ENCODE results near the gene MLLT1.

The MLLT1 gene

DNA sequence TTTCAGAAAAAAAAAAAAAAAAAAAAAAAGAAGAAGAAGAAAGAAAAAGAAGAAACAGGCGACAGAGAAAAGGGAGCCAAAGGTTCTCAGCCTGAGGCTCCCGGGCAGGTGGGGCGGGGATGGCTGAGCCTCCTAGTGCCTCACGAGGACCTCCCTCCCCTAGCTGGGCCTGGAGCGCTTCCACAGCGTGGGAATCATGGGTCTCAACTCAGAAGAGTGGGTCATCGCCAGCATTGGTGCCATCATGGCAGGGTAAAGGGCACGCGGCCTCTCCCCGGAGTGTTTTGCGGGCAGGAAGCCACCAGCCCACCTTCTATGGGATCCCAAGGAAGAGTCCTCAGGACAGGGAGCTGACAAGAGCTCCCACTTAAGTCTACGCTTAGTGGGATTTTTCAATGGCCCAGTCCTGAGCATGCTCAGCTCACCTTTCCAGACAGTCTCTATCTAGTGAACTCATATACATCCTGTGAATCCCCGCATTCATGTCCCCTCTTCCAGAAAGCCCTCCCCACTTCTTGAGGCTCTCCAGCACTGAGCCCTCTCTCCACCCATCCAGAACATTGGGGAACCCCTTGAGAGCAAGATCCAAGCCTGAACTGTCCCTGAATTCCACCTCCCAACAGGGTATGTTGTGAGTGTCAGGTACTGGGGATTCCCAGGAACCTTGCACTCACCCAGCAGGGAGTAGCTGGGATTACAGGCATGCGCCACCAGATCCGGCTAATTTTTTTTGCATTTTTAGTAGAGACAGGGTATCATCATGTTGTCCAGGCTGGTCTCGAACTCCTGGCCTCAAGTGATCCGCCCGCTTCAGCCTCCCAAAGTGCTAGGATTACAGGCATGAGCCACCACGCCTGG is 74.7 kb downstream of the MLLT1 start:
- DNase-seq, result no peak

DNA sequence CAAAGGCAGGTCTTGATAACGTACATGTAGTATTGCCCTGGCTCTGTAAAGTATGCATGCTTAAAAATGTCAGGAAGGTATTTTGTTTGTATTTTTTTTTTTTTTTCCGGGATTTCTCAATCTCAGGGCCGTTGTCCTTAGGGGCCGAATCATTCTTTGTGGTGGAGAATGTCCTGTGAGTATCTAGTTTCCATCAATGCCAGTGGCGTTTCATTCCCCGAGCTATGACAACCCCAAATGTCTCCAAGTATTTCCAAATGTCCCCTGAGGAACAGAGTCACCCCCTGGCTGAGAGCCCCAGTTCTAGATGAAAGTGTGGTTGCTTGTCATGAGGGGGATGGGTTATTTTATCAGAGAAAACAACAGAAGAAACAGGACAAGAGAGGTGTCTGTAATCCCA is 75.6 kb downstream of the MLLT1 start:
- no peak for DNase-seq

- peak; percentile 100 for DNase-seq
Measured at GRCh38 chr19:6199240-6199994, 80.4 kb downstream of the MLLT1 start.

- DNase-seq, result no peak
Measured at GRCh38 chr19:6198896-6199239, 80.9 kb downstream of the MLLT1 start.

- DNase-seq, result no peak
Measured at GRCh38 chr19:6196361-6196760, 83.4 kb downstream of the MLLT1 start.

DNA sequence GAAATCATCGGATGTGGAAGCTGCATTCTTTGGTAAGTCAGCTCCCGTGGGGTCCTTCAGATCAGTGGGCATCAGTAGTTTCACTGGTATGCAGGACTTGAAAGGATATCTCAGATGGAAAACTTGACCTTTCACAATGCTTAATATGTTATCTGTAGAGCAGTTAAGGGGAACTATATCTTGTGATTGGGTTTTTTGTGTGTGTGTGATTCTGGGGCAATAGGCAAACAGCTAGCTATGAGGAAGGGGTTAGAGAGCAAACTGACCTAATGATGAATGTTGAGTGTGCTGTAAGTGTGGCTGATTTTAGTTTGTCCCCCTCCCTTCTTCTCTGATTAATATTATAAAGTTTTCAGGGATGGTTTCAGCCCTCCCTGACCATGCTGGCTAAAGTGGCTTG is 91.0 kb downstream of the MLLT1 start:
- DNase-seq, result no peak

GRCh38 chr19:6187374-6187773 is 92.4 kb downstream of the MLLT1 start:
- DNase-seq, result no peak

GRCh38 chr19:6185835-6186834 is 93.6 kb downstream of the MLLT1 start:
- DNase-seq, result no peak

DNA sequence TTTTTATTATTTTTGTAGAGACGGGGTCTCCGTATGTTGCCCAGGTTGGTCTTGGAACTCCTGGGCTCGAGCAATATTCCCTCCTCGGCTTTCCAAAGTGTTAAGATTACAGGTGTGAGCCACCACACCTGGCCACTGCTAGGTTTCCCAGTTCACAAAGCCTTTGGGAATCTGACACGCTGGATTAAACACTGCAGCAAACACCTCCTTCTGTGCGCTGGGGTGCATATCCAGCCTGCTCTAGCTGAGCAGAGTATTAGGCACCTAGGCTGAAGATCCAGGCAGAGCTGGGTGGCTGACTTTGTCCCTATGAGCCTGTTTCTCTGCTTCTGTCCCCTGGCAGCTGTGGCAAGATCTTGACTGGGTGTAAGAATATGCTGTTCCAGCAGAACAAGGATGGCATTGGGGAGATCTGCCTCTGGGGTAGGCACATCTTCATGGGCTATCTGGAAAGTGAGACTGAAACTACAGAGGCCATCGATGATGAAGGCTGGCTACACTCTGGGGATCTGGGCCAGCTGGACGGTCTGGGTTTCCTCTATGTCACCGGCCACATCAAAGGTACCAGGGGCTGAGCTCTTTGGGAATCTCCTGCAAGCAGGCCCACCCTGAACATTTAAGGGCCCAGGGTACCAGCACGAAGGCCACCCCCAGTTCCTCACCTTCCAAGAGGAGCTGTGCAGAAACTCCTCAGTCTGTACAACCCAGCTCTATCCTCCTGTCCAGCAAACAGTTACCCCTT is 94.5 kb downstream of the MLLT1 start:
- no peak for DNase-seq

GRCh38 chr19:6181119-6181518 is 98.7 kb downstream of the MLLT1 start:
- DNase-seq, result no peak

DNA sequence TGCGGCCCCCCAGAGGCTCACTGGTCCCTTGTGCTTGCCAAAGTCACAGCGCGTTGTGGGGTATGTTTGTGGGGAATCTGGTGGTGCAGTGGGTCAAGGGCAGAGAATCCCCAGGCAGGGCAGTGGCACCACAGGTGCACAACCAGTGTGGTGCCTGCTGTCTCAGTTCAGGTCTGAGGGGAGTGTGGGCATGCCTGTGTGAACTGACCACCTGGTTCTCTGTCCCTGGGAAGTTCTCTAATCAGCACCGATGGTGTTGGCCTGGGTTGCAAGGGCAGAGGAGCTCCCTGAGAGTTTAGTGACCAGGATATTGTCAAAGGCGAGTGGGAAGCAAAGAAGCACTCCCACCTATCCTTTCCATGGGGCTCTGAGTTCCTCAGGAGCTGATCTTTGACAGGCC is 106.6 kb downstream of the MLLT1 start:
- DNase-seq, result no peak

- no peak for DNase-seq
Measured at GRCh38 chr19:6172074-6172863, 107.5 kb downstream of the MLLT1 start.

DNA sequence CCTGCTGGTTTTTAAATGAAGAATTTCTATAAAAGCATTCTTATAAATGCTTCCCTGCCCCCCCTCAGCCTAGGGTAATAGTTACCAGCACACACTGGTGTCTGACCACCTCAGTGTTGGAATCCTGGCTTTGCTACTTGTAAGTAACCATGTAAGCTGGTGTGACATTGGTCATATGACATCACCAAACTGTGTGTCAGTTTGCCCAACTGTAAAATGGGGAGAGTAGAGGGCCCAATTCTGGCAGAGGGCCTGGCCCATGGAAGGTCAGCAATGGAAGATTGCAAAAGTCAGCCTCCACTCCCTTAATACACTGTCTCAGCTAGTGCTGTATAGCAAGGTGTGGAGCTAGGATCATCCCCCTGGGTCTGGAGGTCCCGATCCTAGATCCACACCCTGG is 112.7 kb downstream of the MLLT1 start:
- DNase-seq, result no peak

- DNase-seq, result no peak
Measured at GRCh38 chr19:6164906-6165531, 114.8 kb downstream of the MLLT1 start.

DNA sequence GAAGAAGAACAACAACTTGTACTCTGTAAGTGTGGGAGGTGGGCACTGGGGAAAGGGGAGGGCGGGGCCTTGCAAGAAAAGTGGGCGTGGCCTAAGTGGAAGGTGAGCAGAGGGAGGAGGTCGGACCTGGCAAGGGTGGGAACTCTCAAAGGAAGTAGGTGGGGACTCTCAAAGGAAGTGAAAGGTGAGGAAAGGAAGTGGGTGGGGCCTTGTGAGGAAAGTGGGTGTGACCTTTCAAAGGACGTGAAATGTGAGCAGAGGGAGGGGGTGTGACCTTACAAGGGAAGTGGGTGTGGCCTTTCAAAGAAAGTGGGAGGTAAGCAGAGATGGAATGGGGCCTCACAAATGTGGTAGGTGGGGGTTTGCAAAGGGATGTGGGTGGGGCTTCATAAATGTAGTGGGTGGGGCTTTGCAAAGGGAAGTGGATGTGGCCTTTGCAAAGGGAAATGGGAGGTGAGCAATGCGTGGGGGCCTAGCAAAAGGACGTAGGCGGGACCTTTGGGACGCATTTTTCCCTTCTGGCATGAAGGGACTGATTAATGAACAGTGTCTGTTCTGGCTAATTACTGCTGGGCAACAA is 118.4 kb downstream of the MLLT1 start:
- no peak for DNase-seq
